GM18526 (cell line): Measurements from ENCODE around the gene ARPC4.

Experiments
- POLR2A ChIP-seq: IDR thresholded peaks from 3 replicates; pipeline ENCODE4 v1.6.1; 2011; ENCODE audit not compliant: insufficient read length; ENCODE audit errors: extremely low read depth

Gene ARPC4

GRCh38 chr3:9781978-9782603 is 10.8 kb upstream of the ARPC4 start:
- no peak for TF ChIP-seq POLR2A

- TF ChIP-seq POLR2A, result no peak
These were observed 10.1 kb upstream of the ARPC4 start for GRCh38 chr3:9782770-9783169.

DNA sequence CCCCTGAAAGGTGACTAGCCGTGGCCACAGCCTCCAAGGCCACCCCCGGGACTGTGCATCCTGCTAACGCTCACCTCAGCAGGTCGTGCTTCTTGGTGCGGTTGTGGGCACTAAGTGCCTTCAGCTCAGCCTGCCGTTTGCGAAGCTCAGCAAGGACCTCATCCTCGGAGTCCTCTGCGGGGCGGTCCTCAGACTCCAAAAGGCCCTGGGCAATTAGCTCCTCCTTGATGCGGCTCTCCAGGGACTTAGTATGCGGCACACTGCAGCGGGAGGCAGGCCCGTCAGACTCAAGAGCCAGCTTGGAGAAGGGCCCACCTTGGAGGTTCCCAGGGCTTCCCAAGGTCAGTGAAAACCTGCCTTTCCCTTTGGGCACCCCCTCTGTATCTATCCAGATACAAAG is 8.9 kb upstream of the ARPC4 start:
- TF ChIP-seq POLR2A, result no peak

DNA sequence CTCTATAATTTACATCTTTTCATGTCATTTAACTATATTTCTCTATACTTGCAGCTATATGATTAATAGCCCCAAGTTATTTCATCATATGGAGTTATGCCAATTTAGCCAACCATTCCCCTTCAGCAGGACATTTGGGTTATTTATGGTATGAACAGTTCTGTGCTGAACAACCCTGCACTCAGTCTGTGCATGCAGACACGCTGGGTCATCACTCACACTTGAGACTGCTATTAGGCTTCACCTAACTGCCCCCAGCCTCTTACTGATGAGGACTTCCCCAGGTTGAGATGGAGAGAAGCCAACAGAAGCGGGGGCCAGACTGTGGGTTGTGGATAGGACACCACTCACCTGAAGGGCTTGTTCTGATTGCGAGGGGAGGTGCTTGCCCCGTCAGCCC is 7.9 kb upstream of the ARPC4 start:
- TF ChIP-seq POLR2A, result no peak

- TF ChIP-seq POLR2A, result no peak
These were observed 7.3 kb upstream of the ARPC4 start for GRCh38 chr3:9785602-9786001.

DNA sequence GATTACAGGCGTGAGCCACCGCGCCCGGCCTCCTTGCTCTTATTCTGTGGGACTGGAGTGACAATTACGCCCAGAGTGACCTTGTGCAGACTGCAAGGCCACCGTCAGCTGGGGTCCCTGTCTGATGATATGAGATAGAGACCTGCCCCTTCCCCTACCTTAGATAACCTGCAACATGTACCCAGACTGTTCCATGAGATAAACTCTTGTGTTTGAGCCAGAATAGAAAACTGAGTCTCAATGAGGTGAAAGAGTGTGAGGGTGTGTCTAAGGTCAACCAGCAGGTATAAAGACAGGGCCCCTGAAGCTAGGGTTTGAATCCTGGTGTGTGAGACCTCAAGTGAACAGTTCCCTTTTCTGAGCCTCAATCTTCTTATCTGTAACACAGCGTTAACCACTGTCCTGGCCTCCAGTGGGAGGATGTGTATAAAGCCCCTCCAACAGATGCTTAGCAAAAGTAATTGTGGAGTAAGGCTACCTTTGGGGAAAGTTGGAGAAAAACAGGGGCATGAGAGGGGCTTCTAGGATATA is 6.6 kb upstream of the ARPC4 start:
- no peak for TF ChIP-seq POLR2A

GRCh38 chr3:9786825-9787669 is 5.8 kb upstream of the ARPC4 start:
- no peak for TF ChIP-seq POLR2A

DNA sequence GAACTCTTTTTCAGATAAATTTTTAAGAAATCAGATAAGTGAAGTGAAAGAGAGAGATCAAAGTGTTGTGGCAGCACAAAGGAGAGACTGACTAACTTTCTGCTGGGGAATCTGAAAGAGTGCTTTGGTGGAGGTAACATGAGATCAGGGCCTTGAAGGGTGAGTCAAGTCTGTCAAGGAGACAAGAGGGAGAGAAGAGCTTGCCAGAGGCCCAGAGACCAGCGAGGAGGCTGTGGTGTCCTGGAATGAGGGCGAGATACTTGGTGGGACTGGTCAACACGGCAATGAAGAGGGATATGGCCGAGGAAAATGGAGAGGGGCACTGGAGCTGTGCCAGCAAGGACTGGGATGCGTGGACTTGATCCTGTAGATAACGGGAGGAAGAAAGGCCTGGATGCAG is 5.2 kb upstream of the ARPC4 start:
- no peak for TF ChIP-seq POLR2A

DNA sequence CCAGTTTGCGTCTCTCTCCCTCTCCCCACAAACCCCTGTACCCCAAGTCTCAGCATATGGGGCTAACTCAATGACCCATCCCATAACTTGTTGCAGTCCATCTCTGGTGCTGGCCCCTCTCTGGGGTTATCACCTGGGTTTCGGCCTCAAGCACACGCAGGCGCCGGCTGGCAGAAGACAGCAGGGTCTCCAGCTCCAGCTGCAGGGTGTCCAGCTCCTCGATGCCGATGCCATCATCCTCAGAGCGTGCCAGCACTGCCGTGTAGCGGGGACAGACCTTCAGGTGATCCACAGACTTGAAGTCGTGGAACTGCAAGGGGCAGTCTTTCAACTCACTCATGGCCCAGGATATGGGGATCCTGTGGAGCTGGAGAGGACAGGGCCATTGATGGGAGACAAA is 1.8 kb upstream of the ARPC4 start:
- no peak for TF ChIP-seq POLR2A

- TF ChIP-seq POLR2A, result no peak
These were observed 985 bp upstream of the ARPC4 start for GRCh38 chr3:9791790-9792404.

DNA sequence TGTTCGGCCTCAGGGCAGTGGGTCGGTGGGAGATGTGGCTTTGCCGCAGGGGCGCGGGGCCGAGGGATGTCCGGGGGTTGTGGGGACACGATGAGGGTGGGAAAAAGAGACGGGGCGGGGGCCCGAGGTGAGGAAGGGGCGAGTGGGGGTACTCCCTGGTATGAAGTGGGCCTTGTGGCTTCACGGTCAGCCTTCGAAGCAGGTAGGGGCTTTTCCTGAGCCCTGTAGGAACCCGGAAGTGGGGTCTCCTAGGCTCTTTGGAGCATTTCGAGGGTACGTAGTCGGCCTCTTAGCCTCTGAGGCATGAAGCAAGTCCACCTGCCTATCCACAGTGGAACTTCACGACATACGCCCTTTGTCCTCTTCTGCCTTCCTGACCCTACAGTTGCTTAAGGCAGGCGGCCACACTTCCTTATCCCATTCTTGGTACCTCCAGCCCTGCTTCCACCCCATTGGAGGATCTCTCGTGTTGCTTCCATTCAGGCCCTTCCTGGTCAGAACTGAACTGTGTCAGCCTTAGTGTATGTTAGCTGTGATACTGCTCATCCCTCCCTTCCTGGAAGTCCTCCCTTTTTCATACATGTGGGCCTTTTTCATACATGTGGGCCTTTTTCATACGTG is 389 bp downstream of the ARPC4 start:
- TF ChIP-seq POLR2A, result no peak

- no peak for TF ChIP-seq POLR2A
These were observed 1.5 kb downstream of the ARPC4 start for GRCh38 chr3:9794400-9794799.

DNA sequence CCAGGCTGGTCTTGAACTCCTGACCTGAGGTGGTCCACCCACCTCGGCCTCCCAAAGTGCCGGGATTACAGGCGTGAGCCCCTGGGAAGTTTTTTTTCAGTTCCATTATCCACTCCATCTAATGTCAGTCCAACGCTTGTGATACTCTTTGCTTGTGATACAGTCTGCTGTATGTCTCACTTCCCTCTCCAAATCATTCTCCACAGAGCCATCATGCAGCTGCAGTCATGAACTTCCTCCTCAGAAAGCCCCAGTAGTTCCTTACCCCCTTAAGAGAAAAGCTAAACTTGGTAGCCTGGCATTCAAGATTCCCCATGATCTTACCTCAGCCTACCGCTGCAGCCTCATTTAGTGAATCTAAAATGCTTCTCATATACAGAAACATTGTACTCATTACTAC is 2.3 kb downstream of the ARPC4 start:
- TF ChIP-seq POLR2A, result no peak

- TF ChIP-seq POLR2A, result no peak
These were observed 4.5 kb downstream of the ARPC4 start for GRCh38 chr3:9797196-9797945.

GRCh38 chr3:9800529-9800928 is 7.6 kb downstream of the ARPC4 start:
- TF ChIP-seq POLR2A, result no peak

DNA sequence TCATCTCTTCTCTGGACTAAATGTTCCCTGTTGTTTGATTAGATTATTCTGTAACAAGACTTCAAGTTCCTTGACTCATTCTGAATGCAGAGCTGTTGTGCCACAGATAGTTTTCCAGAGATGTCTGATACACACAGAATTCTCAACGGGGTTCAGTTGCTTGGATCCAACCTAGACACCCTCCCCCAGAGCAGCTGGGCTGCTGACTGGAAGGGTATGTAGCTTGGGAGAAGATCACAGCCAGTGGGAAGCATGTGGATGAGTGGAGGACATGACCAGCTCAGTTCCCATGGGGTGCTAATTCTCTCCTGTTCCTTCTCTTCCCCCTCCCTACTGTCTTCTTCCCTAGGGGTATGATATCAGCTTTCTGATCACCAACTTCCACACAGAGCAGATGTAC is 10.6 kb downstream of the ARPC4 start:
- TF ChIP-seq POLR2A, result no peak

DNA sequence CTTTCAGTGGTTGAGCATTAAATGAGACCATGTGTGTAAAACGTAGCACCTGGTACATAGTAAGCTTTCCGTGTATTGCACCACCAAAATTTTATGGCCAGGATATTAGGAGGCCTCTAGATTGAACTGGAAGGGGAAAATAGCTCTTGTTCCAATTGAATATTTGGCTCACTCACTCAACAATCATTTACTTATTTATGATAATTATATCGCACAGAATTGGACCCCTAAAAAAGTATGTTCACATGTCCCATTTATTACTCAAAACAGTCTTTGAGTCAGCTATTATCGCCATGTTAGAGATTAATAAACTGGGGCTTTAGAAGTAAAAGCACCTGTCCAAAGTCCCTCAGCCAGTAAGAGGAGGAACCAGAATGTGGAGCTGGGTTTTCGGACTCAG is 12.1 kb downstream of the ARPC4 start:
- TF ChIP-seq POLR2A, result no peak
